ENCODE measurements around the gene ZDHHC4. TPM values are rescaled to one million over a fixed set of nuclear protein-coding genes. Genes with fewer than 3 reads are reported as not detected.
A peak's percentile ranks its signal among the peaks of the same experiment; 100 is the strongest.

ZDHHC4 gene
- total RNA-seq, 1 donor from 2014 or later = 33.2 TPM

GRCh38 chr7:6637544-6638229 is 60.4 kb downstream of the ZDHHC4 start:
- peak overlapping the region; percentile 86 for H3K4me3 Mint-ChIP-seq
- ChIA-PET POLR2A (interaction anchor here (0.6 to 1.8 kb wide), 5 partner anchors 16 to 153 kb away, joined by 3 to 6 read pairs (median 5); partner anchors contain the start of genes ZDHHC4 and ZNF12), CTCF (interaction anchor here (1.6 kb wide), 1 partner anchor 48 kb away, joined by 4 read pairs; the partner anchor contains the start of gene INTS15)
- intact Hi-C loops (cut with micrococcal nuclease) = loop anchor here (1.0 to 2.0 kb wide), 6 partner anchors 21 to 121 kb away; partner anchors contain the start of genes INTS15 and ZDHHC4
- no peaks in the 10 kb centered on the region for H3K27me3 Mint-ChIP-seq
- TF ChIP-seq, protein P1, sequence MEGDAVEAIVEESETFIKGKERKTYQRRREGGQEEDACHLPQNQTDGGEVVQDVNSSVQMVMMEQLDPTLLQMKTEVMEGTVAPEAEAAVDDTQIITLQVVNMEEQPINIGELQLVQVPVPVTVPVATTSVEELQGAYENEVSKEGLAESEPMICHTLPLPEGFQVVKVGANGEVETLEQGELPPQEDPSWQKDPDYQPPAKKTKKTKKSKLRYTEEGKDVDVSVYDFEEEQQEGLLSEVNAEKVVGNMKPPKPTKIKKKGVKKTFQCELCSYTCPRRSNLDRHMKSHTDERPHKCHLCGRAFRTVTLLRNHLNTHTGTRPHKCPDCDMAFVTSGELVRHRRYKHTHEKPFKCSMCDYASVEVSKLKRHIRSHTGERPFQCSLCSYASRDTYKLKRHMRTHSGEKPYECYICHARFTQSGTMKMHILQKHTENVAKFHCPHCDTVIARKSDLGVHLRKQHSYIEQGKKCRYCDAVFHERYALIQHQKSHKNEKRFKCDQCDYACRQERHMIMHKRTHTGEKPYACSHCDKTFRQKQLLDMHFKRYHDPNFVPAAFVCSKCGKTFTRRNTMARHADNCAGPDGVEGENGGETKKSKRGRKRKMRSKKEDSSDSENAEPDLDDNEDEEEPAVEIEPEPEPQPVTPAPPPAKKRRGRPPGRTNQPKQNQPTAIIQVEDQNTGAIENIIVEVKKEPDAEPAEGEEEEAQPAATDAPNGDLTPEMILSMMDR (IDR thresholded peaks at IDR 0.05) = no peak
- H3K4me1 Mint-ChIP-seq = peaks cover 29% of the 10 kb centered on the region
- no peaks in the 10 kb centered on the region for H3K9me3 Mint-ChIP-seq
- peak; percentile 68 for DNase-seq
- peak; percentile 86 for ATAC-seq (ENCODE audit: low read depth)
- peak overlapping the region; percentile 76 for H3K27ac Mint-ChIP-seq
- H3K36me3 Mint-ChIP-seq (ENCODE audit: low read depth) = peaks cover 31% of the 10 kb centered on the region

Other genes starting within 250 kb of the ZDHHC4 start
- gene FAM220A, start 228.5 kb upstream of the ZDHHC4 start, total RNA-seq = 7.1 and 11.4 TPM in 2 replicates
- gene RAC1, start 202.9 kb upstream of the ZDHHC4 start, total RNA-seq = 119 and 122 TPM in 2 replicates
- 13.3 and 18.3 TPM in 2 replicates for gene DAGLB, start 129.5 kb upstream of the ZDHHC4 start, total RNA-seq
- gene KDELR2, start 93.3 kb upstream of the ZDHHC4 start, total RNA-seq = 33.5 TPM in 2 replicates
- 0.93 and 1.3 TPM in 2 replicates for gene GRID2IP, start 26.0 kb upstream of the ZDHHC4 start, total RNA-seq
- 49.0 and 49.9 TPM in 2 replicates for gene INTS15, start 12.6 kb downstream of the ZDHHC4 start, total RNA-seq
- gene ZNF853, start 38.2 kb downstream of the ZDHHC4 start, total RNA-seq = 2.8 and 3.2 TPM in 2 replicates
- 40.3 and 43.8 TPM in 2 replicates for gene ZNF316, start 59.9 kb downstream of the ZDHHC4 start, total RNA-seq
- 31.3 and 35.6 TPM in 2 replicates for gene ZNF12, start 129.5 kb downstream of the ZDHHC4 start, total RNA-seq
- 0.37 and 1.1 TPM in 2 replicates for gene RSPH10B2, start 176.6 kb downstream of the ZDHHC4 start, total RNA-seq
- gene CCZ1B, start 248.8 kb downstream of the ZDHHC4 start, total RNA-seq = 75.2 and 84.2 TPM in 2 replicates

Measured in activated B cell treated with CpG ODN at 0.5 μM for 24 hours (primary cell).